GM23338 (cell line): ENCODE data around the gene SEMA3C.

Experiments
- CREB1 ChIP-seq: fragments of 250-450 bp; sonication (Bioruptor Pico); IDR thresholded peaks from 2 replicates; pipeline ENCODE4 v1.5.0; 2020; ENCODE audit warnings: low read depth, mild to moderate bottlenecking, moderate library complexity
- CTCF ChIP-seq, 2 experiments: fragments of 200-600 bp in 1 of 2; sonication (generic) in 1 of 2; conservative IDR thresholded peaks; 2 replicates each; pipeline versions ENCODE4 v1.5.1 to v1.6.1; 2016 to 2017; ENCODE audit warnings: antibody characterized with exemption in 2 of 2, low read depth in 2 of 2, mild to moderate bottlenecking in 2 of 2, moderate library complexity in 1 of 2
- ETS1 ChIP-seq: IDR thresholded peaks from 2 replicates; pipeline ENCODE4 v1.6.1; 2016; ENCODE audit warnings: antibody characterized with exemption
- EZH2 ChIP-seq: fragments of 200-600 bp; sonication (generic); IDR thresholded peaks from one replicate; pipeline ENCODE4 v1.8.0; 2017; ENCODE audit warnings: antibody characterized with exemption, mild to moderate bottlenecking, low read depth; ENCODE audit not compliant: unreplicated experiment
- EZH2phosphoT487 ChIP-seq: fragments of 200-600 bp; sonication (generic); IDR thresholded peaks from one replicate; pipeline ENCODE4 v1.8.1; 2018; ENCODE audit warnings: antibody characterized with exemption; ENCODE audit not compliant: unreplicated experiment
- JUNB ChIP-seq: IDR thresholded peaks from one replicate; pipeline ENCODE4 v1.6.1; 2016; ENCODE audit warnings: antibody characterized with exemption; ENCODE audit not compliant: unreplicated experiment
- NANOG ChIP-seq: IDR thresholded peaks from 2 replicates; pipeline ENCODE4 v1.6.1; 2016; ENCODE audit warnings: antibody characterized with exemption, borderline replicate concordance
- POLR2AphosphoS5 ChIP-seq: IDR thresholded peaks from 2 replicates; pipeline ENCODE4 v1.6.1; 2016; ENCODE audit warnings: antibody characterized with exemption, low read depth
- REST ChIP-seq: IDR thresholded peaks from one replicate; pipeline ENCODE4 v1.6.1; 2018; ENCODE audit warnings: antibody characterized with exemption; ENCODE audit not compliant: unreplicated experiment
- STAT1 ChIP-seq: IDR thresholded peaks from one replicate; pipeline ENCODE4 v1.6.1; 2016; ENCODE audit warnings: antibody characterized with exemption; ENCODE audit not compliant: unreplicated experiment
- ZNF114 ChIP-seq: fragments of 250-450 bp; sonication (Bioruptor Pico); IDR thresholded peaks from 2 replicates; pipeline ENCODE4 v1.5.0; 2020; ENCODE audit warnings: mild to moderate bottlenecking, moderate library complexity
- ZNF331 ChIP-seq: fragments of 250-450 bp; sonication (Bioruptor Pico); IDR thresholded peaks from 2 replicates; pipeline ENCODE4 v1.5.0; 2020; ENCODE audit warnings: low read depth, mild to moderate bottlenecking, moderate library complexity
- ZNF462 ChIP-seq: fragments of 250-450 bp; sonication (Bioruptor Pico); IDR thresholded peaks from 2 replicates; pipeline ENCODE4 v1.5.0; 2020; ENCODE audit warnings: mild to moderate bottlenecking, moderate library complexity

GRCh38 chr7:80826520-80827238 is 92.2 kb downstream of the SEMA3C start:
- TF ChIP-seq CTCF (conservative IDR thresholded peaks at IDR 0.05; ENCODE audit: low read depth in 2 of 2) (no peak), EZH2 (no peak), CREB1 (no peak), POLR2AphosphoS5 (no peak), EZH2phosphoT487 (no peak), ETS1 (no peak), JUNB (no peak), ZNF114 (CRISPR knock-in tag) (no peak), REST (no peak), NANOG (no peak), STAT1 (no peak), ZNF331 (CRISPR knock-in tag) (no peak), ZNF462 (CRISPR knock-in tag) (no peak)
